Brain microvascular endothelial cell (primary cell): ENCODE measurements around the gene PRKX.
A peak's percentile ranks its signal among the peaks of the same experiment; 100 is the strongest.
"Not testable (repeated sequence)": the region's sequence is repeated elsewhere in the genome, so short reads cannot be mapped to it uniquely, and the experiment has no call there.

Experiments
- DNase-seq: peaks from one replicate; pipeline ENCODE4 v3.0.0-alpha.2; 2020
- H3K27ac ChIP-seq: fragments of 250-450 bp; sonication (Bioruptor Pico); 2 replicates; pipeline ENCODE4 v1.5.1; 2020; ENCODE audit warnings: mild to moderate bottlenecking, moderate library complexity
- H3K27me3 ChIP-seq: fragments of 250-450 bp; sonication (Bioruptor Pico); replicated peaks from 2 replicates; pipeline ENCODE4 v1.5.1; 2020; ENCODE audit warnings: mild to moderate bottlenecking
- H3K36me3 ChIP-seq: fragments of 250-450 bp; sonication (Bioruptor Pico); replicated peaks from 2 replicates; pipeline ENCODE4 v1.5.1; 2020; ENCODE audit warnings: mild to moderate bottlenecking
- H3K4me3 ChIP-seq: 2 replicates; pipeline ENCODE4 v1.5.1; 2011; ENCODE audit warnings: low read depth, mild to moderate bottlenecking, control low read depth, low read length, moderate library complexity
- in situ Hi-C: cut with HindIII; loops from 2 replicates; pipeline ENCODE4 v1.10.0; 2017; ENCODE audit warnings: low sequenced_read_pairs, low pct_ligation_motif_present
- TF ChIP-seq, protein P1 (sequence below): IDR thresholded peaks from 2 replicates; pipeline ENCODE4 v1.5.1; 2011; ENCODE audit warnings: low read depth, mild to moderate bottlenecking, moderate library complexity, low read length, control low read depth, inconsistent platforms; ENCODE audit errors: missing control alignments

PRKX gene

GRCh38 chrX:3717742-3718420, 4.4 kb upstream of the PRKX start:
- peak; percentile 56 for DNase-seq
- in situ Hi-C loops: no loop called here
- Histone ChIP-seq H3K36me3 (no peaks in the 10 kb centered on the region), H3K27me3 (no peaks in the 10 kb centered on the region), H3K4me3 (no peak overlapping the region), H3K27ac (no peak overlapping the region)
- TF ChIP-seq, protein P1, sequence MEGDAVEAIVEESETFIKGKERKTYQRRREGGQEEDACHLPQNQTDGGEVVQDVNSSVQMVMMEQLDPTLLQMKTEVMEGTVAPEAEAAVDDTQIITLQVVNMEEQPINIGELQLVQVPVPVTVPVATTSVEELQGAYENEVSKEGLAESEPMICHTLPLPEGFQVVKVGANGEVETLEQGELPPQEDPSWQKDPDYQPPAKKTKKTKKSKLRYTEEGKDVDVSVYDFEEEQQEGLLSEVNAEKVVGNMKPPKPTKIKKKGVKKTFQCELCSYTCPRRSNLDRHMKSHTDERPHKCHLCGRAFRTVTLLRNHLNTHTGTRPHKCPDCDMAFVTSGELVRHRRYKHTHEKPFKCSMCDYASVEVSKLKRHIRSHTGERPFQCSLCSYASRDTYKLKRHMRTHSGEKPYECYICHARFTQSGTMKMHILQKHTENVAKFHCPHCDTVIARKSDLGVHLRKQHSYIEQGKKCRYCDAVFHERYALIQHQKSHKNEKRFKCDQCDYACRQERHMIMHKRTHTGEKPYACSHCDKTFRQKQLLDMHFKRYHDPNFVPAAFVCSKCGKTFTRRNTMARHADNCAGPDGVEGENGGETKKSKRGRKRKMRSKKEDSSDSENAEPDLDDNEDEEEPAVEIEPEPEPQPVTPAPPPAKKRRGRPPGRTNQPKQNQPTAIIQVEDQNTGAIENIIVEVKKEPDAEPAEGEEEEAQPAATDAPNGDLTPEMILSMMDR: no peak

DNA sequence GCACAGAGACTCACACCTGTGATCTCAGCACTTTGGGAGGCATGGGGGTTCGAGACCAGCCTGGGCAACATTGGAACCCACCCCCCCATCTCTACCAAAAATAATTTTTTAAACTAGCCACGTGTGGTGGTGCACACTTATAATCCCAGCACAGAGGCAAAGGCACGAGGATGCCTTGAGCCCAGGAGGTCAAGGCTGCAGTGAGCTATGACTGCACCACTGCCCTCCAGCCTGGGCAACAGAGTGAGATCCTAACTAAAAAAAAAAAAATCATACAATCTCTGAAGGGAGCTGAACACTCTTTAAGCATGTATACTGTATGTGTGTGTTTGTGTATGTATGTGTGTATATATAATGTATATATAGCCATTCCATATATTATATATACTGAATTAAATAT, 2.5 kb upstream of the PRKX start:
- Histone ChIP-seq H3K27me3 (no peaks in the 10 kb centered on the region), H3K27ac (no peak overlapping the region), H3K4me3 (no peak overlapping the region), H3K36me3 (no peaks in the 10 kb centered on the region)
- in situ Hi-C loops: no loop called here
- TF ChIP-seq, protein P1: no peak
- DNase-seq: no peak

GRCh38 chrX:3714706-3715479, 1.4 kb upstream of the PRKX start:
- DNase-seq, H3K27ac ChIP-seq, H3K36me3 ChIP-seq, H3K4me3 ChIP-seq, H3K27me3 ChIP-seq, in situ Hi-C loops: not testable (repeated sequence)

DNA sequence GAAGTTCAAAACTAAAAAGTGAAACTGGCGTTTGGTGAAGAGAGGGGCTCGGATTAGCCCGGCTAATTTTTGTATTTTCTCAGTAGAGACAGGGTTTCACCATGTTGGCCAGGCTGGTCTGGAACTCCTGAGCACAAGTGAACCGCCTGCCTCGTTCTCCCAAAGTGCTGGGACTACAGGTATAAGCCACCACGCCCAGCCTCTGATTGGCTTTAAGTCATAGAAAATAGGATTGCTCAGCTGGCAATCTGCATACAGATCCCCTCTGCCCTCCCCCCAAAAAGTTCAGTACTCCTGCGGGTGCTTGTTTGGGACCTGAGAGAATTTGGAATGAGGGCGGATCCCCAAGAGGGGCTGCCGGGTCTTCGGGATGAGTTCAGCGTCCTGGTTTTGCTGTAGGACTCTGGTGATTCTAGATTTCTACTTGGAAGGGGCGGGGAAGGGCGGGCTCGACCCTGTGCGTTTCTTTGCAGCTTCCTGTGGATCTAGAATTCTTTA, 537 bp upstream of the PRKX start:
- peak overlapping the region; percentile 59 for H3K4me3 ChIP-seq
- in situ Hi-C loops: no loop called here
- H3K36me3 ChIP-seq: no peaks in the 10 kb centered on the region
- no peak overlapping the region for H3K27ac ChIP-seq
- no peak for DNase-seq
- no peaks in the 10 kb centered on the region for H3K27me3 ChIP-seq
- TF ChIP-seq, protein P1: no peak

- Histone ChIP-seq H3K36me3 (no peaks in the 10 kb centered on the region), H3K4me3 (peak overlapping the region; percentile 64), H3K27ac (no peak overlapping the region), H3K27me3 (no peaks in the 10 kb centered on the region)
- in situ Hi-C loops: no loop called here
- TF ChIP-seq, protein P1: no peak
- no peak for DNase-seq
Measured at GRCh38 chrX:3712870-3713224, 602 bp downstream of the PRKX start.

- DNase-seq: peak; percentile 5
- no peak overlapping the region for H3K27ac ChIP-seq
- TF ChIP-seq, protein P1: no peak
- H3K4me3 ChIP-seq: peak overlapping the region; percentile 64
- no peaks in the 10 kb centered on the region for H3K27me3 ChIP-seq
- in situ Hi-C loops: no loop called here
- H3K36me3 ChIP-seq: no peaks in the 10 kb centered on the region
Measured at GRCh38 chrX:3712051-3712869, 1.2 kb downstream of the PRKX start.
